ENCODE data around the gene ZNF70.

ZNF70 gene

GRCh38 chr22:23690713-23691112, 60.2 kb downstream of the ZNF70 start, which contains the start of gene RGL4:
Gene RGL4 (plus strand): TSS chr22:23691013. CDS start chr22:23692031, 1,018 bp downstream.
- no peak for DNase-seq

GRCh38 chr22:23689414-23689813, 61.5 kb downstream of the ZNF70 start:
- no peak for DNase-seq

Data from NCI-H510A treated with DMSO at 0.1 percent for 48 hours (cell line).